HUES48 (cell line): Measurements from ENCODE around the gene FGD4.

Experiments
- H3K27ac ChIP-seq: one replicate; pipeline ENCODE4 v1.7.0; 2013; ENCODE audit warnings: low read depth, low read length, inconsistent platforms
- H3K27me3 ChIP-seq: 2 replicates; pipeline ENCODE4 v1.6.1; 2013; ENCODE audit warnings: mild to moderate bottlenecking, low read length; ENCODE audit not compliant: control insufficient read depth, insufficient read depth
- H3K36me3 ChIP-seq: 2 replicates; pipeline ENCODE4 v1.6.1; 2013; ENCODE audit warnings: low read length; ENCODE audit not compliant: control insufficient read depth, insufficient read depth
- H3K4me1 ChIP-seq: 2 replicates; pipeline ENCODE4 v1.6.1; 2013; ENCODE audit warnings: mild to moderate bottlenecking, low read length; ENCODE audit not compliant: control insufficient read depth, insufficient read depth
- H3K4me3 ChIP-seq: 2 replicates; pipeline ENCODE4 v1.5.1; 2013; ENCODE audit warnings: mild to moderate bottlenecking, low read depth, low read length
- H3K9ac ChIP-seq: 2 replicates; pipeline ENCODE4 v1.6.1; 2013; ENCODE audit warnings: mild to moderate bottlenecking, low read depth, low read length, moderate library complexity
- H3K9me3 ChIP-seq: 2 replicates; pipeline ENCODE4 v1.6.1; 2013; ENCODE audit warnings: low read length; ENCODE audit not compliant: control insufficient read depth, insufficient read depth

The FGD4 gene

GRCh38 chr12:32680787-32681186 lies 281.4 kb downstream of the FGD4 start:
- Histone ChIP-seq H3K27ac (no peak overlapping the region), H3K4me3 (peak overlapping the region; percentile 84), H3K4me1 (peaks cover 9% of the 10 kb centered on the region), H3K9ac (no peak overlapping the region), H3K9me3 (no peaks in the 10 kb centered on the region), H3K27me3 (no peaks in the 10 kb centered on the region), H3K36me3 (peaks cover 4% of the 10 kb centered on the region; the same call in 1 of the 2 replicates)

DNA sequence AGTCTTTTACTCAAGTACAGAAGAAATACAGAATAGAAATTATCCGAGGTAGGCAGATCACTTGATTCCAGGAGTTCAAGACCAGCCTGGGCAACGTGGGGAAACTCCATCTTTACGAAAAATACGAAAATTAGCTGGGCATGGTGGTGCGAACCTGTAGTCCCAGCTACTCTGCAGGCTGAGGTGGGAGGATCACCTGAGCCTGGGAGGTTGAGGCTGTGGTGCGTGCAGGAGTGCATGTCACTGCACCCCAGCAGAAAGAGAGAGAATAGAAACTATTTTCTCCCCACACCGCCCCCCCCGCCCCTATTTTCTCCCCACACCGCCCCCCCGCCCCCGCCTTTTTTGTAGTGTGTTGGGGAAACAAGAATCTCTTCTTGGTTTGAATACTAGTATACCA lies 281.9 kb downstream of the FGD4 start:
- H3K9ac ChIP-seq = no peak overlapping the region

GRCh38 chr12:32686340-32686739 lies 287.0 kb downstream of the FGD4 start:
- Histone ChIP-seq H3K4me1 (peaks cover 11% of the 10 kb centered on the region), H3K9ac (no peak overlapping the region), H3K27ac (no peak overlapping the region), H3K4me3 (no peak overlapping the region), H3K36me3 (peaks cover 4% of the 10 kb centered on the region; the same call in 1 of the 2 replicates), H3K9me3 (no peaks in the 10 kb centered on the region), H3K27me3 (no peaks in the 10 kb centered on the region)

More for the DNA sequence above, 281.9 kb downstream of the FGD4 start:
- Histone ChIP-seq H3K9me3 (no peaks in the 10 kb centered on the region), H3K27me3 (no peaks in the 10 kb centered on the region), H3K4me3 (no peak overlapping the region; the same call in 1 of the 2 replicates), H3K27ac (no peak overlapping the region), H3K36me3 (peaks cover 4% of the 10 kb centered on the region; the same call in 1 of the 2 replicates), H3K4me1 (peaks cover 9% of the 10 kb centered on the region)

- no peak overlapping the region for H3K4me3 ChIP-seq
- H3K9me3 ChIP-seq = no peaks in the 10 kb centered on the region
- no peak overlapping the region for H3K27ac ChIP-seq
- no peak overlapping the region for H3K9ac ChIP-seq
- no peaks in the 10 kb centered on the region for H3K27me3 ChIP-seq
- H3K4me1 ChIP-seq = peaks cover 20% of the 10 kb centered on the region
- peaks cover 3% of the 10 kb centered on the region; the same call in 1 of the 2 replicates for H3K36me3 ChIP-seq
Observed at GRCh38 chr12:32688786-32689185, 289.4 kb downstream of the FGD4 start.

DNA sequence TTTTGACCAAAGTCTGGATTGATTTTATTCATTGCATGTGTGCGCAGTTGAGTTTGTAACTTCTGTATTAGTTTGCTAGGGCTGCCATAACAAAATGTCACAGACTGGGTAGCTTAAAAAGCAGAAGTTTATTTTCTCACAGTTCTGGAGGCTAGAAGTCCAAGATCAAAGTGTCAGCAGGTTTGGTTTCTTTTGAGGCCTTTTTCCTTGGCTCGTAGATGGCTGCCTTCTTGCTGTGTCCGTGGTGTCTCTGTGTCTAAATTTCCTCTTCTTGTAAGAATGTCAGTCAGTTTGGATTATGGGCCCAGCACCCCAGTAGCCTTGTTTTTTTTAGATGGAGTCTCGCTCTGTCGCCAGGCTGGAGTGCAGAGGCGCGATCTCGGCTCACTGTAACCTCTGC lies 291.6 kb downstream of the FGD4 start:
- H3K4me3 ChIP-seq = no peak overlapping the region
- no peak overlapping the region for H3K9ac ChIP-seq
- H3K9me3 ChIP-seq = no peaks in the 10 kb centered on the region
- no peaks in the 10 kb centered on the region for H3K27me3 ChIP-seq
- H3K27ac ChIP-seq = no peak overlapping the region
- H3K36me3 ChIP-seq = no peaks in the 10 kb centered on the region
- peaks cover 20% of the 10 kb centered on the region for H3K4me1 ChIP-seq

DNA sequence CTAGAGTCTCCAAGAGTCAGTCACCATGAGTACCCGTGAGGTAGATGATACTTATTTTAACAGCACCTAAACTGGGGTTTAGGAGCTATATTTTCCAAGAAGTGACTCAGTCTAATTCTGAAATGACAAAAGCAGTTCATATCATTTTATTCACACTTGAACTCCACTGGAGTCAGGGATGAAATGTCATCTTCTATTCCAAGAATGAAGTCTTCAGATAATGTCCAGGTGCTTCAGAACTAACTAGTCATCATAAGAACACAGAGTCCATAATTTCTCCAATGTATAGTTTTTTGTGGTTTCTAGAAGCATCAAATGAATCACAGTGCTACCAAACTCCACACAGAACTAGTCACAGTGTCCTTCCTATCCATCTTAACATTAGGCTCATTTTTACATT lies 293.0 kb downstream of the FGD4 start:
- no peaks in the 10 kb centered on the region for H3K36me3 ChIP-seq
- no peak overlapping the region for H3K4me3 ChIP-seq
- H3K4me1 ChIP-seq = peaks cover 20% of the 10 kb centered on the region
- no peak overlapping the region for H3K27ac ChIP-seq
- no peak overlapping the region for H3K9ac ChIP-seq
- H3K27me3 ChIP-seq = no peaks in the 10 kb centered on the region
- no peaks in the 10 kb centered on the region for H3K9me3 ChIP-seq

- H3K4me3 ChIP-seq = no peak overlapping the region
- H3K9ac ChIP-seq = no peak overlapping the region
- no peaks in the 10 kb centered on the region for H3K9me3 ChIP-seq
- H3K4me1 ChIP-seq = peaks cover 24% of the 10 kb centered on the region
- H3K27ac ChIP-seq = no peak overlapping the region
- no peaks in the 10 kb centered on the region for H3K27me3 ChIP-seq
- no peaks in the 10 kb centered on the region for H3K36me3 ChIP-seq
Observed at GRCh38 chr12:32693036-32693435, 293.7 kb downstream of the FGD4 start.
